GM12872 (cell line): Measurements from ENCODE around the gene SLC25A15.

Experiments used
- TF ChIP-seq, protein P1 (sequence below): IDR thresholded peaks from 3 replicates; pipeline ENCODE4 v1.5.1; 2011; ENCODE audit warnings: low read depth, mild to moderate bottlenecking, low read length, moderate library complexity; ENCODE audit not compliant: insufficient read depth

Gene SLC25A15

DNA sequence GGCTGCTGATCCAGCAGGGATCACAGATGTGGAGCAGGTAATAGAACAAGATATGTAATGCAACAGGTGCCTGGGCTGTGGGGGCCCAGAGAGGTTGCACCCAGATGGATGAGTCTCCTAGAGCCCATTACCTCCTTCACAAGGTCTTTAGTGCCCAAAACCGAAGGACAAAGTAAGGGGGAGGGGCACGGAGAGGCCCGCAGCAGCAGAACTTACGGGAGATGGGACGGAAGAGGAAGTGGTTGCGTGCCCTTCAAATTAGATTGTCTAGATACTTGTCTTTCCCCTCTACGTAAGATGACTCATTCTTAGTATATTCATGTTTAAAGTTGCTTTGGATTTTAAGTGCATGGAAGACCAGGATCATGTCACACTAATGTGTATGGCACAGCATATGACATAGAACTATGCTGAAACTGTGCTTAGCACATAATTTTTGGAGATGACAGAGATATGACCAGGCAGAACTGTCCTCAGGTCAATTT is 12.7 kb upstream of the SLC25A15 start:
- TF ChIP-seq, protein P1, sequence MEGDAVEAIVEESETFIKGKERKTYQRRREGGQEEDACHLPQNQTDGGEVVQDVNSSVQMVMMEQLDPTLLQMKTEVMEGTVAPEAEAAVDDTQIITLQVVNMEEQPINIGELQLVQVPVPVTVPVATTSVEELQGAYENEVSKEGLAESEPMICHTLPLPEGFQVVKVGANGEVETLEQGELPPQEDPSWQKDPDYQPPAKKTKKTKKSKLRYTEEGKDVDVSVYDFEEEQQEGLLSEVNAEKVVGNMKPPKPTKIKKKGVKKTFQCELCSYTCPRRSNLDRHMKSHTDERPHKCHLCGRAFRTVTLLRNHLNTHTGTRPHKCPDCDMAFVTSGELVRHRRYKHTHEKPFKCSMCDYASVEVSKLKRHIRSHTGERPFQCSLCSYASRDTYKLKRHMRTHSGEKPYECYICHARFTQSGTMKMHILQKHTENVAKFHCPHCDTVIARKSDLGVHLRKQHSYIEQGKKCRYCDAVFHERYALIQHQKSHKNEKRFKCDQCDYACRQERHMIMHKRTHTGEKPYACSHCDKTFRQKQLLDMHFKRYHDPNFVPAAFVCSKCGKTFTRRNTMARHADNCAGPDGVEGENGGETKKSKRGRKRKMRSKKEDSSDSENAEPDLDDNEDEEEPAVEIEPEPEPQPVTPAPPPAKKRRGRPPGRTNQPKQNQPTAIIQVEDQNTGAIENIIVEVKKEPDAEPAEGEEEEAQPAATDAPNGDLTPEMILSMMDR = no peak

DNA sequence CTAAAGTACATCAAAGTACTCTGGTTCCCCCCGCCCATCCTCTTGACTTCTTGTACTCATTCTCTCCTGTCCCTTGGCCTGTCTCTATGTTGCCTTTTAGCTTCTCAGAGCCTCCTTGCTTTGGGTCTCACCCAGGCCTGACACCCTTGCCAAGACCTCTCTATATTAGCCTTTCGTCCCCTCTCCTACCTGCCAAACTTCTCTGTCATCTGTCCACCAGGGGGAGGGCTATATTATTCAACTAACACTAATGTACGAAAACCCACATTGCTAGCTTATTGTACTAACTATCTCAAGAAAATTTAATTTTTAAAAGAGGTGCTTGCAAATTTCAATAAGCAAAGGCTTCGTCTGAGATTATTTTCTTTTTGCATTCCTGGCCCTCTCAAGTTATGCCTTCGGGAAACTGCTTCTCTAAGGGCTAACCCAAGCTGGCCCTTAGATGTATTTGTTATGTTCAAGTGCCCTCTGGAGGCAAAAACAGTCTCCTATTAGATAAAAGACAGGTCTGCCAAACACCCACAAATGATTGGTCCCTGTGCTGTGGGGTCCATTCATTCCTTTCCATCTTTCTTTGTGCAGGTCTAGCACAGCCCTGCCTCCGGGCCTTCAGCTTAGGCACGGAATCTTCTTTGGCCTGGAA is 12.1 kb upstream of the SLC25A15 start:
- TF ChIP-seq, protein P1 = peak; percentile 56

DNA sequence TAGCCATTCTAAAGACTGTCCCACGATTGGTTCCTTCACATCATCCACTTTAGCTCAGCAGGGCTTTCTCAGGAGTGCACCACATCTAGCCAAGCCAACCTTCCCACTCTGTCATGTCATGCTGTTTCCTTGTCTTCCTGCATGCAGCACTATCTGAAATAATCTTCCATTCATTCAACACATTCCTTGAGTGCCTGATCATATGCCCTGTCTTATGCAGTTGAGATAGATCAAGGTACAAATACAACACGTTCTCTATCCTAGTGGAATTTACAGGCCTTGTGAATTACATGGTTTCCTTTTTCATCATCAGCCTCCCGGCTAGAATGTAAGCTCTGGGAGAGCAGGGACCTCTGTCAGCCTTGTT is 11.6 kb upstream of the SLC25A15 start:
- TF ChIP-seq, protein P1 = no peak

DNA sequence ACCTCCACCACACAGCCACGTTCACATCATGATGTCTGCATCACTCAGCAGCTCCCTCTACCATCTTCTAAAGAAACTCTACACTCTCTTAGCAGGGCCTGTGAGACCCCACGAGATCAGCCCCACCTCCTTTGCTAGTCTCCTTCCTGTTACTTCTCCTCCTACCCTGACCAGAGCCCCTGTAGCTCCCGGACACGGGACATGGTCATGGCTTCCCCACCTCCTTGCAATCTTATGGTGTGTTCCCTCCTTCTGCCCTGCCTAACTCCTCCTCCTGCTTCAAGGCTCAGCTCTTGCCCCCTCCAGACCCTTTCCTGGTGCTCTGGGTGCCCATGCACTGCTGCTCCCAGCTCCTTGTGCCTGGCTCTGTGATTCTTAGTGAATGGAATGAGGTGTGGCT is 10.4 kb upstream of the SLC25A15 start:
- TF ChIP-seq, protein P1 = no peak

DNA sequence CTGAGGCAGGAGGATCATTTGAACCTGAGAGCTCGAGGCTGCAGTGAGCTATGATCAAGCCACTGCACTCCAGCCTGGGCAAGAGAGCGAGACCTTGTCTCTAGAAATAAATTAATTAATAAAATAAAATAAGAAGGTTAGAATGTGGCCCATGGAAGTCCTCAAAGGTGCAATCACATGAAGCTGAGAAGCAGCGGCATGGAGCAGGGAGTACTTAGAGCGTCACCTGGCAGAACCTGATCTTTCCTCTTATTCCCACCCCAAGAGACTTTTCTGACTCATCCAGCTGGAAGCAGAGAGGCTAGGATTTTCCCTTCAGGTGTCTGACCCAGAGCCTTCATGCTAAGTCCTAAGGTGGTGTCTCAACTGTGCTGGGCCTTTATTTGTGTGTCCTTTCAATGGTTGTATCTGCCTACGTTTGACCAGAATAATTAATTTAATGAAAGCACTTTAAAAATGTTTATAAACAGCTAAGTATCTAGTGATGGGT is 9.6 kb upstream of the SLC25A15 start:
- TF ChIP-seq, protein P1 = no peak

DNA sequence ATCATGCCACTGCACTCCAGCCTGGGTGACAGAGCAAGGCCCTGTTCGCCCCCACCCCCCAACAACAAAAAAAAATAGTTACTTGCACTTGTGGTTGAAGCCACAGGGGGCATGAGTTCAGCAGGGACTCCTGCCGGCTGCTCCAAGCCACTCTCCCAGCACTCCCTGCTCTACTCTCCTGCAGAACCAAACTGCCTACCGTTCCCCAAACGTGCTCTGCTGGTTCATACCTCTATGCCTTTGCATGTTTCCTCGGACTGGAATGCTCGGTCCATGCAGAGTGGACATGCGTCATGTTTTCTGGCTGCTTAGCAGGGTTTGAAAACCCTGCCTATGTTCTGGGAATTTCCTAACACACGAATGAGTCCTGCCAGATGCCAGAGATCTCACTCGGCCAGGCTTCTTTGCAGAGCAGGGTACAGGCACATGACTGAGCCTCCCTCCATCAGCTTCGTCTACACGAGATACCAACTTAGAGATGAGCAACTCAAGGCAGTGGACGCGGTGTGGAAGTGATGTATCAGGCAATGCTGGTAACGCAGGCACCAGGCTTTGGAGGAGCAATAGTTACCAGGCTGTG is 8.5 kb upstream of the SLC25A15 start:
- TF ChIP-seq, protein P1 = 0 out of 3 replicates have a peak, but pooled peaks have one; percentile 11

DNA sequence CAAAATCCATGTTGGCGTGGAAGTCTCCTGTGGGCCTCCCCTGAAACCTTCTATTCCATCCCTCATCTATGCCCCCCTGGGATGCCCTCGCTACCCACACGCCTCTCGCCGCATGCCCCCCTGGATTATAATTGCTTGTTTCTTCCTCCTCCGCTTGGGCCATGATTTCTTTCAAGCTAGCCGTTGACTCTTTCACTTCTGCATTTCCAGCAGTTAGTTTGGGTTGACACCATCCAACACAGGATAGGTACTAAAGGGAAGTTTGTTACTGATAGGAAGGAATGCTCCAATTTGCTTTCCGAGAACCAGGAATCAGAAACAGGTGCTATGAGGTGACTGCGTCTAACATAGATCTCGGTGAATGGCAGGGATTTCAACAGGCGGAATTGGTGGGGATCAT is 7.7 kb upstream of the SLC25A15 start:
- TF ChIP-seq, protein P1 = no peak
